HL-60 (cell line): Measurements from ENCODE around the gene RTP5.
"Not testable (repeated sequence)": the region's sequence is repeated elsewhere in the genome, so short reads cannot be mapped to it uniquely, and the experiment has no call there.

Experiments used
- DNase-seq, 2 experiments: peaks; one replicate each; pipeline ENCODE4 v3.0.0-alpha.2; 2010 to 2020; ENCODE audit warnings: low read depth in 1 of 2, low spot score in 1 of 2
- H3K27ac ChIP-seq: fragments of 250-450 bp; sonication (Bioruptor Pico); replicated peaks from 2 replicates; pipeline ENCODE4 v1.5.1; 2020; ENCODE audit warnings: mild to moderate bottlenecking, moderate library complexity
- H3K27me3 ChIP-seq: fragments of 250-450 bp; sonication (Bioruptor Pico); 2 replicates; pipeline ENCODE4 v1.5.1; 2021; ENCODE audit warnings: mild to moderate bottlenecking, moderate library complexity; ENCODE audit not compliant: insufficient read depth, poor library complexity, severe bottlenecking
- H3K4me3 ChIP-seq: replicated peaks from 2 replicates; pipeline ENCODE4 v1.5.1; 2011; ENCODE audit warnings: mild to moderate bottlenecking, control low read depth, low read length; ENCODE audit not compliant: insufficient read depth
- CTCF ChIP-seq: IDR thresholded peaks from one replicate; pipeline ENCODE4 v1.5.1; 2011; ENCODE audit warnings: low read length, control low read depth, inconsistent platforms; ENCODE audit not compliant: insufficient read depth
- GABPA ChIP-seq: IDR thresholded peaks from 2 replicates; pipeline ENCODE4 v1.6.1; 2012; ENCODE audit warnings: low read depth
- POLR2AphosphoS5 ChIP-seq: IDR thresholded peaks from 2 replicates; pipeline ENCODE4 v1.6.1; 2012; ENCODE audit warnings: low read depth
- SPI1 ChIP-seq: IDR thresholded peaks from 2 replicates; pipeline ENCODE4 v1.6.1; 2012; ENCODE audit warnings: low read depth, mild to moderate bottlenecking, borderline replicate concordance
- TF ChIP-seq, protein P1 (sequence below): IDR thresholded peaks from 2 replicates; pipeline ENCODE4 v1.6.1; 2012; ENCODE audit warnings: low read depth; ENCODE audit not compliant: insufficient replicate concordance

RTP5 gene

GRCh38 chr2:241833101-241833663 is 36.3 kb upstream of the RTP5 start:
- no peak for DNase-seq
- peaks cover 11% of the 10 kb centered on the region for H3K27me3 ChIP-seq
- H3K4me3 ChIP-seq, result no peak overlapping the region
- no peak for TF ChIP-seq GABPA
- no peak for TF ChIP-seq SPI1
- TF ChIP-seq CTCF, result no peak
- TF ChIP-seq POLR2AphosphoS5, result no peak
- TF ChIP-seq, protein P1, sequence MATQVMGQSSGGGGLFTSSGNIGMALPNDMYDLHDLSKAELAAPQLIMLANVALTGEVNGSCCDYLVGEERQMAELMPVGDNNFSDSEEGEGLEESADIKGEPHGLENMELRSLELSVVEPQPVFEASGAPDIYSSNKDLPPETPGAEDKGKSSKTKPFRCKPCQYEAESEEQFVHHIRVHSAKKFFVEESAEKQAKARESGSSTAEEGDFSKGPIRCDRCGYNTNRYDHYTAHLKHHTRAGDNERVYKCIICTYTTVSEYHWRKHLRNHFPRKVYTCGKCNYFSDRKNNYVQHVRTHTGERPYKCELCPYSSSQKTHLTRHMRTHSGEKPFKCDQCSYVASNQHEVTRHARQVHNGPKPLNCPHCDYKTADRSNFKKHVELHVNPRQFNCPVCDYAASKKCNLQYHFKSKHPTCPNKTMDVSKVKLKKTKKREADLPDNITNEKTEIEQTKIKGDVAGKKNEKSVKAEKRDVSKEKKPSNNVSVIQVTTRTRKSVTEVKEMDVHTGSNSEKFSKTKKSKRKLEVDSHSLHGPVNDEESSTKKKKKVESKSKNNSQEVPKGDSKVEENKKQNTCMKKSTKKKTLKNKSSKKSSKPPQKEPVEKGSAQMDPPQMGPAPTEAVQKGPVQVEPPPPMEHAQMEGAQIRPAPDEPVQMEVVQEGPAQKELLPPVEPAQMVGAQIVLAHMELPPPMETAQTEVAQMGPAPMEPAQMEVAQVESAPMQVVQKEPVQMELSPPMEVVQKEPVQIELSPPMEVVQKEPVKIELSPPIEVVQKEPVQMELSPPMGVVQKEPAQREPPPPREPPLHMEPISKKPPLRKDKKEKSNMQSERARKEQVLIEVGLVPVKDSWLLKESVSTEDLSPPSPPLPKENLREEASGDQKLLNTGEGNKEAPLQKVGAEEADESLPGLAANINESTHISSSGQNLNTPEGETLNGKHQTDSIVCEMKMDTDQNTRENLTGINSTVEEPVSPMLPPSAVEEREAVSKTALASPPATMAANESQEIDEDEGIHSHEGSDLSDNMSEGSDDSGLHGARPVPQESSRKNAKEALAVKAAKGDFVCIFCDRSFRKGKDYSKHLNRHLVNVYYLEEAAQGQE, result no peak
- no peak overlapping the region for H3K27ac ChIP-seq

DNA sequence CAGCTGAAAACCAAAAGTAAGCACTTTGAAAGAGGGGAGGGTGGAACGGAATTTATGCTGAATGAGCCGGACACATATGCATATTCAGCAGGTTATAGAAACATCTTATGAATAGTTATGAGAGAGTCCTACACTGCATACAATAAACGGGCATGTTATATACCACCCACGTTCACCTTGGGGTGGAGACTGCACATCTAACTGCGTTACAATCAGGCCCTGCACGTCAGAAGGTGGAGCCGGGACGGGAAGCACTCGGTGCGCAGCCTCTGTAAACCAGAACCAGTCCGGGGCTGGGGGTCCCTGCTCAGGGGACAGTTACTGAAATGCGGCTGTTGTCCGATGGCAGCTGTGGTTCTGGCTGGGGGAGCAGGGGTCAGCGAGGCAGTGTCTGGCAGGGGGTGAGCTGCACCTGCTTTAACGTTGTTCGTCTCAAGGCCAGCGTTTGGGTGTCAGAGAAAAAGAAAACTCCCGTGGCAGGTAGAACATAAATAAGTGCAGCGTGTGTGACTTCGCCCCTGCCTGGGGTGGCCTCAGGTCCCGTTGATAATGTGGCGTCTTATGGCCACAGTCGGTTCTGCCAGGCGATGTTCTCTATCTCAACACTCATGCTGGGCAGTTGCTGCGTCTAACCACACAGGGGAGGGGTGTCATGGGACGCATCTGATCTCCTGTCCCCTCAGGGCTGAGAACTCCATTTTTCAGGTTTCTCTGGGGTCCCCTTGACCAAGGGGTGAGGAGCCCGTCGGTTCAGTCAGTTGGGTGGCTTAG is 35.6 kb upstream of the RTP5 start:
- DNase-seq, H3K4me3 ChIP-seq, H3K27ac ChIP-seq: not testable (repeated sequence)
- peaks cover 13% of the 10 kb centered on the region for H3K27me3 ChIP-seq

- no peak for TF ChIP-seq CTCF
- TF ChIP-seq GABPA, result no peak
- TF ChIP-seq POLR2AphosphoS5, result no peak
- TF ChIP-seq, protein P1, result no peak
- no peak for TF ChIP-seq SPI1
- no peak overlapping the region for H3K27ac ChIP-seq
- H3K4me3 ChIP-seq, result no peak overlapping the region
- DNase-seq, result no peak
- peaks cover 13% of the 10 kb centered on the region for H3K27me3 ChIP-seq
Observed at GRCh38 chr2:241834527-241835210, 34.9 kb upstream of the RTP5 start.

GRCh38 chr2:241835611-241836010 is 33.9 kb upstream of the RTP5 start:
- no peak for DNase-seq
- H3K4me3 ChIP-seq, result no peak overlapping the region
- H3K27me3 ChIP-seq, result peaks cover 13% of the 10 kb centered on the region
- no peak overlapping the region for H3K27ac ChIP-seq
- no peak for TF ChIP-seq GABPA
- no peak for TF ChIP-seq CTCF
- TF ChIP-seq SPI1, result no peak
- TF ChIP-seq, protein P1, result no peak
- no peak for TF ChIP-seq POLR2AphosphoS5
